OCI-LY7 (cell line): ENCODE results near the gene ERVMER34-1.

Experiments used
- CTCF ChIP-seq: fragments of 200-600 bp; sonication (generic); conservative IDR thresholded peaks from 2 replicates; pipeline ENCODE4 v1.5.1; 2014; ENCODE audit warnings: mild to moderate bottlenecking, antibody characterized with exemption, low read length, moderate library complexity, mixed read lengths
- EZH2phosphoT487 ChIP-seq: fragments of 200-600 bp; sonication (generic); IDR thresholded peaks from 2 replicates; pipeline ENCODE4 v1.6.1; 2018; ENCODE audit warnings: low read depth, borderline replicate concordance, mild to moderate bottlenecking, mixed run types, antibody characterized with exemption, low read length, moderate library complexity, mixed read lengths

DNA sequence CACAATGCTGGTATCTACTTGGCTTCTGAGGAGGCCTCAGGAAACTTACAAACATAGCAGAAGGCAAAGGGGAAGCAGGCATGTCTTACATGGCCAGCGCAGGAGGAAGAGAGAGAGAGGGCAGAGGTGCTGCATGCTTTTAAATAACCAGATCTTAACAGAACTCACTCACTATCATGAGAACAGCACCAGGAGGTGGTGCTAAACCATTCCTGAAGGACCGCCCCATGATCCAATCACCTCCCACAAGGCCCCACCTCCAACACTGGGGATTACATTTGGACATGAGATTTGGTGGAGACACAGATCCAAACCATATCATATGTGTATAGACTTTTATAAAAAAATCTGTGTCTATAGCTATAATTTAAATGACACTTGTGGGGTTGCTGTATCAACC, 48.6 kb upstream of the ERVMER34-1 start:
- no peak for TF ChIP-seq CTCF
- TF ChIP-seq EZH2phosphoT487: no peak
